SU-DHL-6 (cell line): ENCODE results near the gene APBA2.
A peak's percentile ranks its signal among the peaks of the same experiment; 100 is the strongest.

ENCODE experiments used
- H2AFZ ChIP-seq: fragments of 200-600 bp; sonication (generic); 2 replicates; pipeline ENCODE4 v1.6.1; 2014; ENCODE audit warnings: low read depth, mild to moderate bottlenecking, moderate library complexity, mixed read lengths, antibody characterized with exemption, low read length; ENCODE audit not compliant: severe bottlenecking
- H3F3A ChIP-seq: fragments of 200-600 bp; shearing (Covaris generic); 2 replicates; pipeline ENCODE4 v1.6.0; 2016; ENCODE audit warnings: antibody characterized with exemption, mild to moderate bottlenecking; ENCODE audit not compliant: insufficient read depth
- H3K27ac ChIP-seq: fragments of 200-600 bp; sonication (generic); 2 replicates; pipeline ENCODE4 v1.5.1; 2016; ENCODE audit warnings: low read depth, mild to moderate bottlenecking, low read length, moderate library complexity, mixed read lengths
- H3K27me3 ChIP-seq: fragments of 200-600 bp; sonication (generic), shearing (Covaris generic); 2 replicates; pipeline ENCODE4 v1.6.0; 2014; ENCODE audit warnings: mild to moderate bottlenecking, low read length
- H3K36me3 ChIP-seq: fragments of 200-600 bp; sonication (generic); 2 replicates; pipeline ENCODE4 v1.6.1; 2014; ENCODE audit warnings: mild to moderate bottlenecking, low read length, mixed read lengths
- H3K4me2 ChIP-seq: fragments of 300-600, 200-600 bp; shearing (Covaris generic), sonication (generic); 2 replicates; pipeline ENCODE4 v1.6.0; 2014; ENCODE audit warnings: low read length, low read depth, mild to moderate bottlenecking; ENCODE audit not compliant: poor library complexity, severe bottlenecking
- H3K4me3 ChIP-seq: fragments of 200-600 bp; sonication (generic); 2 replicates; pipeline ENCODE4 v1.5.1; 2014; ENCODE audit warnings: antibody characterized with exemption, low read length, mild to moderate bottlenecking, mixed read lengths; ENCODE audit not compliant: insufficient read depth, poor library complexity, severe bottlenecking
- H3K79me2 ChIP-seq: fragments of 200-600 bp; sonication (generic); 2 replicates; pipeline ENCODE4 v1.6.1; 2014; ENCODE audit warnings: mild to moderate bottlenecking, low read length, moderate library complexity; ENCODE audit not compliant: insufficient read depth
- H3K9ac ChIP-seq: fragments of 200-600 bp; sonication (generic); 2 replicates; pipeline ENCODE4 v1.7.0; 2014; ENCODE audit warnings: mild to moderate bottlenecking, low read length
- H3K9me2 ChIP-seq: fragments of 200-600 bp; sonication (generic); replicated peaks from 2 replicates; pipeline ENCODE4 v1.6.1; 2014; ENCODE audit warnings: low read length; ENCODE audit not compliant: insufficient read depth
- H3K9me3 ChIP-seq: fragments of 200-600 bp; sonication (generic); 2 replicates; pipeline ENCODE4 v1.6.1; 2014; ENCODE audit warnings: low read length, mixed read lengths; ENCODE audit not compliant: insufficient read depth
- H4K20me1 ChIP-seq: fragments of 200-600 bp; sonication (generic); 2 replicates; pipeline ENCODE4 v1.6.1; 2014; ENCODE audit warnings: low read depth, mild to moderate bottlenecking, antibody characterized with exemption, low read length, moderate library complexity, mixed read lengths
- EZH2phosphoT487 ChIP-seq: fragments of 200-600 bp; sonication (generic), shearing (Covaris generic); conservative IDR thresholded peaks from 2 replicates; pipeline ENCODE4 v1.6.1; 2018; ENCODE audit warnings: mild to moderate bottlenecking, antibody characterized with exemption, low read length, moderate library complexity, mixed read lengths
- TF ChIP-seq, protein P1 (sequence below): fragments of 200-600 bp; sonication (generic); IDR thresholded peaks from one replicate; pipeline ENCODE4 v1.5.1; 2017; ENCODE audit warnings: antibody characterized with exemption, mild to moderate bottlenecking, low read length, moderate library complexity; ENCODE audit not compliant: insufficient read depth, poor library complexity, severe bottlenecking

APBA2 gene

DNA sequence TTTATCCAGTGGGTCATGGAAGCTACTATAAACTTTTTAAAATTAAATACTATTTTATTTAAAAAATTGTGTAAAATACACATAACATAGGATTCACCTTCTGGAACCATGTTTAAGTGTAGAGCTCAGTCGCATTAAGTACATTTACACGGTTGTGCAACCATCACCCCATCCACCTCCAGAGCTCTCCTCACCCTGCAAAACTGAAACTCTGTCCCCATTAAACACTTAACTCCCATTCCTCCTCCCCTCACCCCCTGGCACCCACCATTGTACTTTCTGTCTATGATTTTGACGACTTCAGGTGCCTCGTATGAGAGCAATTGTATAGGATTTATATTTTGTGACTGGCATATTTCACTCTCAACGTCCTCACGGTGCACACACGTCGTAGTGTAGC lies 70.7 kb downstream of the APBA2 start:
- no peak for TF ChIP-seq EZH2phosphoT487
- TF ChIP-seq, protein P1, sequence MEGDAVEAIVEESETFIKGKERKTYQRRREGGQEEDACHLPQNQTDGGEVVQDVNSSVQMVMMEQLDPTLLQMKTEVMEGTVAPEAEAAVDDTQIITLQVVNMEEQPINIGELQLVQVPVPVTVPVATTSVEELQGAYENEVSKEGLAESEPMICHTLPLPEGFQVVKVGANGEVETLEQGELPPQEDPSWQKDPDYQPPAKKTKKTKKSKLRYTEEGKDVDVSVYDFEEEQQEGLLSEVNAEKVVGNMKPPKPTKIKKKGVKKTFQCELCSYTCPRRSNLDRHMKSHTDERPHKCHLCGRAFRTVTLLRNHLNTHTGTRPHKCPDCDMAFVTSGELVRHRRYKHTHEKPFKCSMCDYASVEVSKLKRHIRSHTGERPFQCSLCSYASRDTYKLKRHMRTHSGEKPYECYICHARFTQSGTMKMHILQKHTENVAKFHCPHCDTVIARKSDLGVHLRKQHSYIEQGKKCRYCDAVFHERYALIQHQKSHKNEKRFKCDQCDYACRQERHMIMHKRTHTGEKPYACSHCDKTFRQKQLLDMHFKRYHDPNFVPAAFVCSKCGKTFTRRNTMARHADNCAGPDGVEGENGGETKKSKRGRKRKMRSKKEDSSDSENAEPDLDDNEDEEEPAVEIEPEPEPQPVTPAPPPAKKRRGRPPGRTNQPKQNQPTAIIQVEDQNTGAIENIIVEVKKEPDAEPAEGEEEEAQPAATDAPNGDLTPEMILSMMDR, result no peak
- no peaks in the 10 kb centered on the region for H3K79me2 ChIP-seq
- no peaks in the 10 kb centered on the region for H3K9me3 ChIP-seq
- H3K27ac ChIP-seq, result no peak overlapping the region
- H3F3A ChIP-seq, result no peaks in the 10 kb centered on the region
- no peaks in the 10 kb centered on the region for H4K20me1 ChIP-seq
- no peak overlapping the region for H3K4me3 ChIP-seq
- H3K9ac ChIP-seq, result no peak overlapping the region
- H3K9me2 ChIP-seq, result no peaks in the 10 kb centered on the region
- H3K27me3 ChIP-seq, result no peaks in the 10 kb centered on the region
- H3K36me3 ChIP-seq, result no peaks in the 10 kb centered on the region
- H2AFZ ChIP-seq, result no peak overlapping the region
- no peak overlapping the region for H3K4me2 ChIP-seq

DNA sequence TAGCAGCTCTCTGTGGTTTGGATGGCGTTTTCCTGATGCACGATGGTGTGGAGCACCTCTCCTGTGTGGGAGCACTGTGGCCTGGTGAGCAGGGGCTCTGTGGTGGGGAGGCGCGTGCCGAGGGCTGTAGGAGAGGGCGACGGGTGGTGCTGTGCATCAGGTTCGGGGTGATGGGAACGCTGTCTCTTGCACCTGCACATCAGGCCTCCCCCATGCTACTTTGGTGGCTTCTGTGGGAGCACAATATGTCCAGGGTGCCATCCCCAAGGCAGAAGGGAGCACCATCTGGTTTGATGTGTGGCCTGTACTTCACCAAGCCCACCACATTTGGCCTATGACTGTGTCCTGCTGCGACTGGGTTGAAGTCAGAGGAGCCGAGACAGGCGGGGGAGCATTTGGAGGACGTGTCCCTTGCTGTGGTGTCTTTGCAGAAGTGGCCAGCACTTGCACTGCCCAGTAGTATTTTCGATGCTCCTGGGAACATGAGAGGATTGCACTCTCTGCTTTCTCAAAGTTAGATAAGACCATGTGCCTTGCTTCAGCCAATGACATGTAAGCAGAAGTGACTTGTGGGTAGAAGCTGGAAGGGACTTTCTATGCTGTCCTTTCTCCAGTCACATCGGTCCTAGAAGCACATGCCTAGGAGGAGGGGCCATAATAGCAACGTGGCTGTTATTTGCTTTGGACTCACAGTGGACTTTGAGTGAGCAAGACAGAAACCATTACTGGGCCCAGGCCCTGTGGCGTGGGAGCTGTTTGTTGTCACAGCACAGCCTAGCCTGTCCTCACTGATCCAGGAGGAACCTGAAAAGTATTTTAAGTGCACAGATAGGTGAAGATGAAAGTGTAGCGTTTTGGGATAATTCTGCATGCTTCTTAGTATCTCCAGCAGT lies 72.1 kb downstream of the APBA2 start:
- no peaks in the 10 kb centered on the region for H3K27me3 ChIP-seq
- H3F3A ChIP-seq, result no peaks in the 10 kb centered on the region
- H3K27ac ChIP-seq, result no peak overlapping the region
- TF ChIP-seq, protein P1, result no peak
- TF ChIP-seq EZH2phosphoT487, result no peak
- H3K36me3 ChIP-seq, result no peaks in the 10 kb centered on the region
- no peaks in the 10 kb centered on the region for H3K9me3 ChIP-seq
- no peaks in the 10 kb centered on the region for H4K20me1 ChIP-seq
- H2AFZ ChIP-seq, result peak overlapping the region; percentile 41
- H3K4me3 ChIP-seq, result no peak overlapping the region
- no peak overlapping the region for H3K9ac ChIP-seq
- H3K79me2 ChIP-seq, result no peaks in the 10 kb centered on the region
- H3K4me2 ChIP-seq, result no peak overlapping the region
- H3K9me2 ChIP-seq, result no peaks in the 10 kb centered on the region

DNA sequence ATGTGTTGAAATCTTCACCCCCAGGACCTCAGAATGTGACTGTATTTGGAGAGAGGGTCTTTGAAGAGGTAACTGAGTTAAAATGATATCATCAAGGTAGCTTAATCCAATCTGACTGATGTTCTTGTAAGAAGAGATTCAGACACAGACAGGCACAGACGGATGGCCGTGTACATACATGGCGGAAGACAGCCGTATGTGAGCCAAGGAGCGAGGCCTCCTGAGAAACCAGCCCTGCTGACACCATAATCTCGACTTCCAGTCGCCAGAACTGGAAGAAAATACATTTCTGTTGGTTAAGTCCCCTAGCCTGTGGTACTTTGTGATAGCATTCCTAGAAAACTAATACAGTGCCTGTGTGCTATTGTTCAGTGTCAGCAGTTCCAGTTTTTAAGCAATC lies 73.6 kb downstream of the APBA2 start:
- TF ChIP-seq EZH2phosphoT487, result no peak
- TF ChIP-seq, protein P1, result no peak
- Histone ChIP-seq H3K4me2 (no peak overlapping the region), H3K9me2 (no peaks in the 10 kb centered on the region), H3K9ac (no peak overlapping the region), H3K4me3 (no peak overlapping the region), H3K79me2 (no peaks in the 10 kb centered on the region), H3K27ac (no peak overlapping the region), H2AFZ (no peak overlapping the region), H3K9me3 (no peaks in the 10 kb centered on the region), H3F3A (no peaks in the 10 kb centered on the region), H3K36me3 (no peaks in the 10 kb centered on the region), H3K27me3 (no peaks in the 10 kb centered on the region), H4K20me1 (no peaks in the 10 kb centered on the region)
